ENCODE measurements around the gene CDIPT. TPM values are rescaled to one million over a fixed set of nuclear protein-coding genes. Genes with fewer than 3 reads are reported as not detected.

The CDIPT gene
- total and polyA plus RNA-seq, 2 of the 13 experiments (the other 11 are each of a cell fraction or from before 2014, with no cell fraction given) = 54.9 to 97.5 TPM

DNA sequence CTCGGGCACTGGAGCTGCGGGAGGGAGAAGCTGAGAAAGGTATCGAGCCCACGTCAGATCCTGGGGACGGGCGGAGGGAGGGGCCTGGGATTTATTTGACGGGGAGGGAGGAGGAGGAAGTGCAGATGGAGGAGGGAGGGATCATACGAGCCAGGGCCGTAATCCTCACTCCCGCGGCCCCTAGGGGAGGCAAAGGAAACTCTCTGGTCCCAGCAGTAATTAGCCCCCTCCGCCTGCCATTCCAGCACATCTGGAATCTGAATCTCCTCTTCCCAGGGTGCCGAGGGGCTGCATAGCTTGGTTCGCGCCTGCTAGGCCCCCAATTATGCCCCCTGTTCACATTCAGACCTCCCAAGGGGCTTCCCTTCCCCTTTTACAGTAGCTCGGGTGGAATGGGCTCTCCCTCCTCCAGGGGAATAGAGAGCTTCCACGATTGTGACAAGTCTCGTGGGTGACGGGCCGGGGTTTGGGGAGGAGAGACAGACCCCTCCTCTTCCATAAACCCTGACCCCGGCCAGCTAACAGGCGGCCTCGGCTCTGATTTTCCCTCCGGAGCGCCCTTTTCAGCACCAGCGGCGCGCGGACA lies 36.6 kb upstream of the CDIPT start, which contains the start of gene SEZ6L2 (continued):
- TF ChIP-seq, protein P1, sequence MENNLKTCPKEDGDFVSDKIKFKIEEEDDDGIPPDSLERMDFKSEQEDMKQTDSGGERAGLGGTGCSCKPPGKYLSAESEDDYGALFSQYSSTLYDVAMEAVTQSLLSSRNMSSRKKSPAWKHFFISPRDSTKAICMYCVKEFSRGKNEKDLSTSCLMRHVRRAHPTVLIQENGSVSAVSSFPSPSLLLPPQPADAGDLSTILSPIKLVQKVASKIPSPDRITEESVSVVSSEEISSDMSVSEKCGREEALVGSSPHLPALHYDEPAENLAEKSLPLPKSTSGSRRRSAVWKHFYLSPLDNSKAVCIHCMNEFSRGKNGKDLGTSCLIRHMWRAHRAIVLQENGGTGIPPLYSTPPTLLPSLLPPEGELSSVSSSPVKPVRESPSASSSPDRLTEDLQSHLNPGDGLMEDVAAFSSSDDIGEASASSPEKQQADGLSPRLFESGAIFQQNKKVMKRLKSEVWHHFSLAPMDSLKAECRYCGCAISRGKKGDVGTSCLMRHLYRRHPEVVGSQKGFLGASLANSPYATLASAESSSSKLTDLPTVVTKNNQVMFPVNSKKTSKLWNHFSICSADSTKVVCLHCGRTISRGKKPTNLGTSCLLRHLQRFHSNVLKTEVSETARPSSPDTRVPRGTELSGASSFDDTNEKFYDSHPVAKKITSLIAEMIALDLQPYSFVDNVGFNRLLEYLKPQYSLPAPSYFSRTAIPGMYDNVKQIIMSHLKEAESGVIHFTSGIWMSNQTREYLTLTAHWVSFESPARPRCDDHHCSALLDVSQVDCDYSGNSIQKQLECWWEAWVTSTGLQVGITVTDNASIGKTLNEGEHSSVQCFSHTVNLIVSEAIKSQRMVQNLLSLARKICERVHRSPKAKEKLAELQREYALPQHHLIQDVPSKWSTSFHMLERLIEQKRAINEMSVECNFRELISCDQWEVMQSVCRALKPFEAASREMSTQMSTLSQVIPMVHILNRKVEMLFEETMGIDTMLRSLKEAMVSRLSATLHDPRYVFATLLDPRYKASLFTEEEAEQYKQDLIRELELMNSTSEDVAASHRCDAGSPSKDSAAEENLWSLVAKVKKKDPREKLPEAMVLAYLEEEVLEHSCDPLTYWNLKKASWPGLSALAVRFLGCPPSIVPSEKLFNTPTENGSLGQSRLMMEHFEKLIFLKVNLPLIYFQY (CRISPR knock-in tag; IDR thresholded peaks at IDR 0.05; ENCODE audit: borderline replicate concordance) = peak; percentile 95; the same call in 1 of the 2 replicates
- TF ChIP-seq, protein P2, sequence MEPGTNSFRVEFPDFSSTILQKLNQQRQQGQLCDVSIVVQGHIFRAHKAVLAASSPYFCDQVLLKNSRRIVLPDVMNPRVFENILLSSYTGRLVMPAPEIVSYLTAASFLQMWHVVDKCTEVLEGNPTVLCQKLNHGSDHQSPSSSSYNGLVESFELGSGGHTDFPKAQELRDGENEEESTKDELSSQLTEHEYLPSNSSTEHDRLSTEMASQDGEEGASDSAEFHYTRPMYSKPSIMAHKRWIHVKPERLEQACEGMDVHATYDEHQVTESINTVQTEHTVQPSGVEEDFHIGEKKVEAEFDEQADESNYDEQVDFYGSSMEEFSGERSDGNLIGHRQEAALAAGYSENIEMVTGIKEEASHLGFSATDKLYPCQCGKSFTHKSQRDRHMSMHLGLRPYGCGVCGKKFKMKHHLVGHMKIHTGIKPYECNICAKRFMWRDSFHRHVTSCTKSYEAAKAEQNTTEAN (CRISPR knock-in tag; conservative IDR thresholded peaks at IDR 0.05) = no peak; the same call in 1 of the 2 replicates
- TF ChIP-seq, protein P3, sequence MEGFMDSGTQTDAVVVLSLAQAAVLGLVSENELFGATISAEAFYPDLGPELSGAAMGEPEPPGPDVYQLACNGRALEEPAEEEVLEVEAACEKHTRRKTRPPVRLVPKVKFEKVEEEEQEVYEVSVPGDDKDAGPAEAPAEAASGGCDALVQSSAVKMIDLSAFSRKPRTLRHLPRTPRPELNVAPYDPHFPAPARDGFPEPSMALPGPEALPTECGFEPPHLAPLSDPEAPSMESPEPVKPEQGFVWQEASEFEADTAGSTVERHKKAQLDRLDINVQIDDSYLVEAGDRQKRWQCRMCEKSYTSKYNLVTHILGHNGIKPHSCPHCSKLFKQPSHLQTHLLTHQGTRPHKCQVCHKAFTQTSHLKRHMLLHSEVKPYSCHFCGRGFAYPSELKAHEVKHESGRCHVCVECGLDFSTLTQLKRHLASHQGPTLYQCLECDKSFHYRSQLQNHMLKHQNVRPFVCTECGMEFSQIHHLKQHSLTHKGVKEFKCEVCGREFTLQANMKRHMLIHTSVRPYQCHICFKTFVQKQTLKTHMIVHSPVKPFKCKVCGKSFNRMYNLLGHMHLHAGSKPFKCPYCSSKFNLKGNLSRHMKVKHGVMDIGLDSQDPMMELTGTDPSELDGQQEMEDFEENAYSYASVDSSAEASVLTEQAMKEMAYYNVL (CRISPR knock-in tag; IDR thresholded peaks at IDR 0.05; ENCODE audit: borderline replicate concordance) = no peak
- TF ChIP-seq TOPORS (CRISPR knock-in tag; IDR thresholded peaks at IDR 0.05) (no peak), PCBP1 (IDR thresholded peaks at IDR 0.05; ENCODE audit: borderline replicate concordance, low read depth, low read length) (peak; percentile 74; the same call in 1 of the 2 replicates), THAP9 (CRISPR knock-in tag; IDR thresholded peaks at IDR 0.05; ENCODE audit: borderline replicate concordance) (0 out of 2 replicates have a peak, but pooled peaks have one; percentile 35), SNRNP70 (IDR thresholded peaks at IDR 0.05; ENCODE audit: low read depth, low read length) (no peak), TAF1 (CRISPR knock-in tag; IDR thresholded peaks at IDR 0.05) (peak; percentile 27; the same call in 1 of the 2 replicates), TGIF2 (CRISPR knock-in tag; IDR thresholded peaks at IDR 0.05) (no peak), ETV5 (CRISPR knock-in tag; IDR thresholded peaks at IDR 0.05; ENCODE audit: borderline replicate concordance) (peak; percentile 21; the same call in 1 of the 2 replicates), ZNF124 (CRISPR knock-in tag; IDR thresholded peaks at IDR 0.05) (peak; percentile 95), ONECUT2 (CRISPR knock-in tag; IDR thresholded peaks at IDR 0.05) (peak; percentile 67; the same call in 1 of the 2 replicates), ZNF292 (CRISPR knock-in tag; IDR thresholded peaks at IDR 0.05; ENCODE audit: borderline replicate concordance, low read depth) (no peak), ZNF10 (CRISPR knock-in tag; IDR thresholded peaks at IDR 0.05; ENCODE audit: borderline replicate concordance, low read depth) (0 out of 2 replicates have a peak, but pooled peaks have one; percentile 41), TRIM24 (CRISPR knock-in tag; IDR thresholded peaks at IDR 0.05) (no peak), E2F5 (CRISPR knock-in tag; conservative IDR thresholded peaks at IDR 0.05) (peak; percentile 88; the same call in 1 of the 2 replicates), SPEN (CRISPR knock-in tag; IDR thresholded peaks at IDR 0.05; ENCODE audit: low read depth) (no peak)
